Fibroblast of lung (primary cell): ENCODE measurements around the gene TBC1D8.

Source experiments
- CTCF ChIP-seq, 2 donors: IDR thresholded peaks in 1 of 2; conservative IDR thresholded peaks in 1 of 2; 1 replicate in 1 of 2; 2 replicates in 1 of 2; pipeline ENCODE4 v1.5.1; 2011 to 2012; ENCODE audit warnings: low read length in 2 of 2, control low read depth in 1 of 2, inconsistent platforms in 1 of 2, low read depth in 1 of 2, mild to moderate bottlenecking in 1 of 2
- EZH2 ChIP-seq: IDR thresholded peaks from 2 replicates; pipeline ENCODE4 v1.5.1; 2012; ENCODE audit warnings: low read length, control low read depth, mild to moderate bottlenecking; ENCODE audit errors: missing control alignments

GRCh38 chr2:101032084-101032776, 119.0 kb downstream of the TBC1D8 start:
- TF ChIP-seq EZH2 = no peak
- TF ChIP-seq CTCF (conservative IDR thresholded peaks at IDR 0.05 in 1 of 2, IDR thresholded peaks at IDR 0.05 in 1 of 2; ENCODE audit: low read depth in 1 of 2, low read length in 2 of 2) = no peak
